H1 (cell line): ENCODE results near the gene SPARC. TPM values are rescaled to one million over a fixed set of nuclear protein-coding genes. Genes with fewer than 3 reads are reported as not detected.

ENCODE experiments used
- CTCF ChIA-PET: fragments of 300-600 bp; sonication (Branson Sonifier 250); formaldehyde crosslinking; loops from one replicate; lab custom pipeline; 2021; ENCODE audit not compliant: partially characterized antibody; lab: Charles Lee
- POLR2A ChIA-PET: fragments of 300-600 bp; sonication (Branson Sonifier 250); formaldehyde crosslinking; loops from one replicate; lab custom pipeline; 2021; ENCODE audit warnings: inconsistent platforms; ENCODE audit not compliant: partially characterized antibody; lab: Charles Lee
- DNase-seq, 2 experiments: peaks; one replicate each; pipeline versions ENCODE4 v3.0.0 to v3.0.0-alpha.2; 2010 to 2022; ENCODE audit warnings: low spot score in 2 of 2, low read depth in 1 of 2, mixed read lengths in 1 of 2
- FAIRE-seq: peaks from 2 replicates; lab custom pipeline; 2011; peaks lifted over from hg19 to GRCh38; lab: Jason Lieb, UNC
- H2AFZ ChIP-seq: 2 replicates; pipeline ENCODE4 v1.8.1; 2012; ENCODE audit warnings: low read length, inconsistent platforms
- H2AK5ac ChIP-seq: 2 replicates; pipeline ENCODE4 v1.6.1; 2013; ENCODE audit warnings: low read depth, low read length
- H2BK120ac ChIP-seq: replicated peaks from 2 replicates; pipeline ENCODE3; 2013; ENCODE audit warnings: low read depth, low read length, inconsistent platforms
- H2BK12ac ChIP-seq: 2 replicates; pipeline ENCODE4 v1.6.1; 2013; ENCODE audit warnings: low read depth, low read length
- H2BK15ac ChIP-seq: 2 replicates; pipeline ENCODE4 v1.6.1; 2013; ENCODE audit warnings: low read length
- H2BK20ac ChIP-seq: 2 replicates; pipeline ENCODE4 v1.6.1; 2013; ENCODE audit warnings: low read length
- H2BK5ac ChIP-seq: 2 replicates; pipeline ENCODE4 v1.6.1; 2013; ENCODE audit warnings: low read depth, low read length
- H3K14ac ChIP-seq: 2 replicates; pipeline ENCODE4 v1.6.1; 2013; ENCODE audit warnings: inconsistent platforms; ENCODE audit not compliant: insufficient read length
- H3K18ac ChIP-seq: 2 replicates; pipeline ENCODE4 v1.6.1; 2013; ENCODE audit warnings: low read length; ENCODE audit errors: extremely low read depth
- H3K23ac ChIP-seq: 2 replicates; pipeline ENCODE4 v1.6.1; 2013; ENCODE audit warnings: inconsistent platforms; ENCODE audit not compliant: insufficient read length
- H3K23me2 ChIP-seq: 2 replicates; pipeline ENCODE4 v1.6.1; 2013; ENCODE audit warnings: low read depth, low read length
- H3K27ac ChIP-seq: 2 replicates; pipeline ENCODE4 v1.6.1; 2011; ENCODE audit warnings: low read depth, low read length, inconsistent platforms
- H3K27me3 ChIP-seq, 4 experiments: replicated peaks in 1 of 4; 1 replicate in 1 of 4; 2 replicates in 3 of 4; pipeline versions ENCODE4 v1.6.1 to v1.8.1; 2011 to 2013; ENCODE audit warnings: low read length in 3 of 4, mild to moderate bottlenecking in 3 of 4, inconsistent platforms in 2 of 4, mixed read lengths in 2 of 4, moderate library complexity in 1 of 4; ENCODE audit not compliant: control insufficient read depth in 3 of 4, insufficient read depth in 3 of 4; ENCODE audit errors: extremely low read depth in 1 of 4
- H3K36me3 ChIP-seq, 4 experiments: 2 replicates each; pipeline versions ENCODE4 v1.6.1 to v1.8.1; 2011 to 2013; ENCODE audit warnings: mild to moderate bottlenecking in 4 of 4, low read length in 3 of 4, moderate library complexity in 2 of 4, control low read depth in 1 of 4, inconsistent platforms in 1 of 4; ENCODE audit not compliant: insufficient read depth in 4 of 4, control insufficient read depth in 2 of 4
- H3K4ac ChIP-seq: replicated peaks from 2 replicates; pipeline ENCODE3; 2013; ENCODE audit warnings: low read length, low read depth, mixed read lengths, inconsistent platforms; ENCODE audit not compliant: insufficient read length
- H3K4me1 ChIP-seq, 4 experiments: replicated peaks in 1 of 4; 1 replicate in 1 of 4; 2 replicates in 3 of 4; pipeline versions ENCODE4 v1.6.1 to v1.8.1; 2011 to 2013; ENCODE audit warnings: low read length in 3 of 4, inconsistent platforms in 2 of 4, mixed read lengths in 1 of 4; ENCODE audit not compliant: insufficient read depth in 4 of 4, control insufficient read depth in 3 of 4
- H3K4me2 ChIP-seq, 2 experiments: 2 replicates each; pipeline versions ENCODE4 v1.6.1 to v1.8.1; 2011 to 2013; ENCODE audit warnings: low read depth in 2 of 2, low read length in 2 of 2, control low read depth in 1 of 2, inconsistent platforms in 1 of 2, mild to moderate bottlenecking in 1 of 2; ENCODE audit not compliant: insufficient read depth in 1 of 2
- H3K4me3 ChIP-seq, 4 experiments: fragments of 200-600, 300-600 bp in 1 of 4; sonication (generic), shearing (Covaris generic), sonication (Bioruptor Twin) in 1 of 4; 2 replicates each; pipeline versions ENCODE4 v1.5.1 to v1.8.1; 2011 to 2016; ENCODE audit warnings: low read length in 4 of 4, low read depth in 3 of 4, control low read depth in 2 of 4, inconsistent platforms in 2 of 4, mild to moderate bottlenecking in 2 of 4, mixed read lengths in 1 of 4, moderate library complexity in 1 of 4; ENCODE audit not compliant: insufficient read depth in 2 of 4; ENCODE audit errors: extremely low read depth in 1 of 4
- H3K56ac ChIP-seq: replicated peaks from 2 replicates; pipeline ENCODE3; 2013; ENCODE audit warnings: low read depth, mild to moderate bottlenecking, mixed read lengths, low read length, inconsistent platforms; ENCODE audit not compliant: insufficient read length
- H3K79me1 ChIP-seq: 2 replicates; pipeline ENCODE4 v1.6.1; 2013; ENCODE audit warnings: low read depth, low read length, control low read depth
- H3K79me2 ChIP-seq, 2 experiments: 2 replicates each; pipeline versions ENCODE4 v1.6.1 to v1.8.1; 2012 to 2013; ENCODE audit warnings: low read length in 2 of 2, mild to moderate bottlenecking in 2 of 2, inconsistent platforms in 1 of 2; ENCODE audit not compliant: insufficient read depth in 2 of 2, control insufficient read depth in 1 of 2
- H3K9ac ChIP-seq, 4 experiments: replicated peaks in 1 of 4; 1 replicate in 1 of 4; 2 replicates in 3 of 4; pipeline versions ENCODE4 v1.6.1 to v1.8.1; 2011 to 2013; ENCODE audit warnings: low read depth in 3 of 4, low read length in 3 of 4, control low read depth in 2 of 4, mild to moderate bottlenecking in 2 of 4, moderate library complexity in 2 of 4, inconsistent platforms in 1 of 4; ENCODE audit errors: extremely low read depth in 1 of 4
- H3K9me3 ChIP-seq, 2 experiments: 2 replicates each; pipeline versions ENCODE4 v1.6.1 to v1.8.1; 2012 to 2013; ENCODE audit warnings: mild to moderate bottlenecking in 2 of 2, moderate library complexity in 2 of 2, control low read depth in 1 of 2, inconsistent platforms in 1 of 2, low read depth in 1 of 2, low read length in 1 of 2, mixed read lengths in 1 of 2; ENCODE audit not compliant: insufficient read depth in 2 of 2
- H4K20me1 ChIP-seq, 2 experiments: replicated peaks in 1 of 2; 2 replicates each; pipeline versions ENCODE3 to v1.8.1; 2011 to 2013; ENCODE audit warnings: inconsistent platforms in 2 of 2, low read length in 2 of 2, mild to moderate bottlenecking in 1 of 2; ENCODE audit not compliant: insufficient read depth in 2 of 2, control insufficient read depth in 1 of 2
- H4K5ac ChIP-seq: 2 replicates; pipeline ENCODE4 v1.6.1; 2013; ENCODE audit warnings: low read length, low read depth, mixed read lengths, inconsistent platforms; ENCODE audit not compliant: insufficient read length
- H4K8ac ChIP-seq: 2 replicates; pipeline ENCODE4 v1.8.0; 2013; ENCODE audit warnings: mild to moderate bottlenecking, moderate library complexity, low read length, inconsistent platforms; ENCODE audit not compliant: insufficient read depth; ENCODE audit errors: extremely low read depth
- H4K91ac ChIP-seq: replicated peaks from 2 replicates; pipeline ENCODE3; 2013; ENCODE audit warnings: low read length, mixed read lengths, inconsistent platforms; ENCODE audit not compliant: insufficient read length
- CBX5 ChIP-seq: fragments of 300-800, 300-1000 bp; sonication (generic); IDR thresholded peaks from 2 replicates; pipeline ENCODE4 v1.7.1; 2016; ENCODE audit warnings: antibody characterized with exemption, low read length, low read depth
- JUN ChIP-seq: IDR thresholded peaks from 2 replicates; pipeline ENCODE4 v1.6.1; 2011; ENCODE audit warnings: low read depth, mild to moderate bottlenecking, improper control_type of control experiment, low read length
- NANOG ChIP-seq: IDR thresholded peaks from 2 replicates; pipeline ENCODE4 v1.6.1; 2011; ENCODE audit warnings: low read length, low read depth, mild to moderate bottlenecking, inconsistent platforms; ENCODE audit not compliant: insufficient read depth, poor library complexity, severe bottlenecking
- SIRT6 ChIP-seq: IDR thresholded peaks from one replicate; pipeline ENCODE4 v1.7.1; 2012; ENCODE audit warnings: low read length, inconsistent platforms
- SP4 ChIP-seq: IDR thresholded peaks from 2 replicates; pipeline ENCODE4 v1.6.1; 2012; ENCODE audit warnings: low read length, inconsistent platforms
- ZNF274 ChIP-seq: IDR thresholded peaks from 2 replicates; pipeline ENCODE4 v1.7.0; 2012; ENCODE audit warnings: low read length, borderline replicate concordance; ENCODE audit errors: extremely low read depth
- WGBS, 2 experiments: shearing (Covaris generic) in 1 of 2; methylation state at CpG; one replicate each; pipeline versions ENCODE4 v1.1.6 to v1.1.7; 2013 to 2015; ENCODE audit warnings: low lambda C conversion rate in 2 of 2, mixed read lengths in 2 of 2, inconsistent platforms in 1 of 2, low coverage in 1 of 2, missing lambda C conversion rate in 1 of 2; ENCODE audit not compliant: insufficient replicate concordance in 2 of 2, insufficient coverage in 1 of 2, insufficient read length in 1 of 2; ENCODE audit errors: extremely low coverage in 1 of 2, missing lambda C conversion rate in 1 of 2; 5-methylcytosine and 5-hydroxymethylcytosine counted together
- polyA plus RNA-seq, 7 experiments: library from polyadenylated mRNA; depleted of rRNA in 3 of 7; stranded (reverse) in 5 of 7; unstranded in 2 of 7; fragments of >200 nt in 5 of 7; fragments of 200-250 nt in 2 of 7; gene quantifications; 1 replicate in 5 of 7; 2 replicates in 1 of 7; 4 replicates in 1 of 7; pipeline versions ENCODE4 v1.2.1 to v1.2.3, GENCODE V29; 2011 to 2013; ENCODE audit warnings: missing spikeins in 2 of 7, mixed read lengths in 2 of 7
- total RNA-seq: library from RNA; stranded (reverse); fragmentation: NEBNext Ultra II Directional; extraction: Animal tissue kit (Norgen Biotek cat#: 25700); gene quantifications from 2 replicates; pipeline ENCODE4 v1.2.1, GENCODE V29; 2021

Gene SPARC
- total and polyA plus RNA-seq, 2 of the 8 experiments (the other 6 are each of a cell fraction or from before 2014, with no cell fraction given): 375 to 438 TPM

DNA sequence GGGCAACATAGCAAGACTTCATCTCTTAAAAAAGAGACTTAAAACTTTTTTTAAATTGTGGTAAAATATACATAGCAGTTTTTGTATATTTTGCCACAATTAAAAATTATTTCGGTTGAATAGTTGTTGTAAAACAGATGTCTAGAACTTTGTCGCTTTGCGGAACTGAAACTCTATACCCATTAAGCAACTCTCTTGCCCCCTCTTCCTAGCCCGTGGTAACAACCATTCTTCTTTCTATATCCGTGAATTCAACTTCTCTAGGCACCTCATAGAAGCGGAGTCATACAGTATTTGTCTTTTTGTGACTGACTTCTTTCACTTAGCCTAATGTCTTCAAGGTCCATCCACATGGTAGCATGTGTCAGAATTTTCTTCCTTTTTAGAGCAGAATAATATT lies 43.3 kb downstream of the SPARC start:
- Histone ChIP-seq H3K4me2 (no peak overlapping the region), H4K5ac (no peak overlapping the region), H3K4me3 (no peak overlapping the region), H3K14ac (no peak overlapping the region), H3K27ac (no peak overlapping the region), H2BK20ac (no peak overlapping the region), H2AK5ac (no peak overlapping the region), H4K20me1 (no peaks in the 10 kb centered on the region), H2BK15ac (no peak overlapping the region), H3K27me3 (no peaks in the 10 kb centered on the region; a peak in 1 of 7 replicates), H3K4me1 (no peaks in the 10 kb centered on the region), H3K79me1 (no peaks in the 10 kb centered on the region), H2BK12ac (no peak overlapping the region), H2BK120ac (no peak overlapping the region), H3K36me3 (no peaks in the 10 kb centered on the region), H3K56ac (no peak overlapping the region), H3K18ac (no peak overlapping the region), H3K9me3 (no peaks in the 10 kb centered on the region), H2BK5ac (no peak overlapping the region), H4K91ac (no peak overlapping the region), H3K23ac (no peak overlapping the region), H3K23me2 (no peaks in the 10 kb centered on the region), H2AFZ (no peak overlapping the region), H3K9ac (no peak overlapping the region), H4K8ac (no peak overlapping the region), H3K4ac (no peak overlapping the region), H3K79me2 (no peaks in the 10 kb centered on the region)
- ChIA-PET CTCF (interaction anchor here (1.0 to 43.0 kb wide), 4 partner anchors 9 to 120 kb away, joined by 3 to 991 read pairs (median 6); partner anchors contain the start of gene ATOX1), POLR2A (no interaction called here)
- 96% methylated on average over 6 of the region's 6 CpGs; no CpG with 5 or more reads in 1 of the 2 experiments for WGBS, 2 experiments
- TF ChIP-seq ZNF274 (no peak), JUN (no peak), NANOG (no peak), SIRT6 (no peak), CBX5 (no peak), SP4 (no peak)
- DNase-seq: no peak
- no peak for FAIRE-seq
